NCI-H2227 (cell line): ENCODE results near the gene NUBPL.
A peak's percentile ranks its signal among the peaks of the same experiment; 100 is the strongest.
"Not testable (repeated sequence)": the region's sequence is repeated elsewhere in the genome, so short reads cannot be mapped to it uniquely, and the experiment has no call there.

ENCODE experiments used
- DNase-seq: peaks from one replicate; lab custom pipeline; 2025; ENCODE audit not compliant: unreplicated experiment; lab: John Stamatoyannopoulos, UW

NUBPL gene

DNA sequence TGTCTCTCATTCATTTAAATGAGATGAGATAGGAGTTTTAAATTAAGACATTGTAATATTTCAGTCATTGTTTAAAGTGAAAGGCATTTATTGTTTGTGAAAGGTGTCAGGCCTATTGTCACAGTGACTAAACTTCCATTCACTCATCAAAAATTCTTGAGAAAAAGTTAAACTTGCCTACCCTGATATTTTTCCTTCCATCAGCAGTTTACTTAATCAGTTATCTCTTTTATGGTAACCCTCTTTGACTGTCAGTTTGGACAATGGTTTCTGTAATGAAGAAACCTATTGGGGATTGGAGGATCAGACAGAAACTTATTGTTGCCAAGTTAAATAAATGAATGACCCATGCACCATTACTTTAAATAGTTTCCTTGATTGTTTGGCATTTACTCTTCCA lies 241.6 kb downstream of the NUBPL start:
- no peak for DNase-seq

DNA sequence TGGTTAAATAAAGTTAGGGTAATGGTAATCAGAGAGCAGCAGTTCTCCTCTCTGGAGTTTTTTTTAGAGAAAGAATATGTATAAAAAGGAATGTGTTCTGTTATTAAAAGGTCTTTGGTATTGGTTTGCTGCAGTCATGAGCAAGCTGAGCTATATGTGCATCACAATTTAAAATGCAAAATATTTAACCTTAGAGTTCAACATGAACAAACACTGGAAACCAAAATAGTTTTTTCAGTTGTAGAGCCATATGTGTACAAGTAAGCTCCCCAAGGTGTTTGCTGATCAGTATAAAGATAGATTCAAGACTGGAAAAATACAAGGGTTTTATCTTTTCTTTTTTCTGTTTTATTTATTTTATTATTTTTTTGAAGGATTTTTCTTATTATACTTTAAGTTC lies 245.0 kb downstream of the NUBPL start:
- DNase-seq, result no peak

DNA sequence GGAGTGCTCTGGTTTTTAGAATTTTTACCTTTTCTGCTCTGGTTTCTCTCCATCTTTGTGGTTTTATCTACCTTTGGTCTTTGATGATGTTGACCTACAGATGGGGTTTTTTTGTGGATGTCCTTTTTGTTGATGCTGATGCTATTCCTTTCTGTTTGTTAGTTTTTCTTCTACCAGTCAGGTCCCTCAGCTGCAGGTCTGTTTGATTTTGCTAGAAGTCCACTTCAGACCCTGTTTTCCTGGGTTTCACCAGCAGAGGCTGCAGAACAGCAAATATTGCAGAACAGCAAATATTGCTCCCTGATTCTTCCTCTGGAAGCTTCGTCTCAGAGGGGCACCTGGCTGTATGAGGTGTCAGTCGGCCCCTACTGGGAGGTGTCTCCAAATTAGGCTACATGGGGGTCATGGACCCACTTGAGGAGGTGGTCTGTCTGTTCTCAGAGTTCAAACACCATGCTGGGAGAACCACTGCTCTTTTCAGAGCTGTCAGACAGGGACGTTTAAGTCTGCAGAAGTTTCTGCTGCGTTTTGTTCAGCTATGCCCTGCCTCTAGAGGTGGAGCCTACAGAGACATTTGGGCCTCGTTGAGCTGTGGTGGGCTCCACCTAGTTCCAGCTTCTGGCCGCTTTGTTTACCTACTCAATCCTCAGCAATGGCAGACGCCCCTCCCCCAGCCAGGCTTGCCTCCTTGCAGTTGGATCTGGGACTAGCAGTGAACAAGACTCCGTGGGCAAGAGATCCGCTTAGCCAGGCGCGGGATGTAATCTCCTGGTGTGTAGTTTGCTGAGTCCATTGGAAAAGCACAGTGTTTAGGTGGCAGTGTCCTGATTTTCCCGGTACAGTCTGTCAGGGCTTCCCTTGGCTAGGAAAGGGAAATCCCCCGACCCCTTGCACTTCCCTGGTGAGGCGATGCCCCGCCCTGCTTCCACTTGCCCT lies 250.8 kb downstream of the NUBPL start:
- DNase-seq, result not testable (repeated sequence)

DNA sequence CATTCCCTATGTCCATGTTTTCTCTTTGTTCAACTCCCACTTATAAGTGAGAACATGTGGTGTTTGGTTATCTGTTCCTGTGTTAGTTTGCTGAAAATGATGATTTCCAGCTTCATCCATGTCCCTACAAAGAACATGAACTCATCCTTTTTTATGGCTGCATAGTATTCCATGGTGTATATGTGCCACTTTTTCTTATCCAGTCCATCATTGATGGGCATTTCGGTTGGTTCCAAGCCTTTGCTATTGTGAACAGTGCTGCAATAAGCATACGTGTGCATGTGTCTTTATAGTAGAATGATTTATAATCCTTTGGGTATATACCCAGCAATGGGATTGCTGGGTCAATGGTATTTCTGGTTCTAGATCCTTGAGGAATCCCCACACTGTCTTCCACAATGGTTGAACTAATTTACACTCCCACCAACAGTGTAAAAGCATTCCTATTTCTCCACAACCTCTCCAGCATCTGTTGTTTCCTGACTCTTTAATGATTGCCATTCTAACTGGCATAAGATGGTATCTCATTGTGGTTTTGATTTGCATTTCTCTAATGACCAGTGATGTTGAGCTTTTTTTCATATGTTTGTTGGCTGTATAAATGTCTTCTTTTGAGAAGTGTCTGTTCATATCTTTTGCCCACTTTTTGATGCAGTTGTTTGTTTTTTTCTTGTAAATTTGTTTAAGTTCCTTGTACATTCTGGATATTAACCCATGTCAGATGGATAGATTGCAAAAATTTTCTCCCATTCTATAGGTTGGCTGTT lies 252.7 kb downstream of the NUBPL start:
- not testable (repeated sequence) for DNase-seq

DNA sequence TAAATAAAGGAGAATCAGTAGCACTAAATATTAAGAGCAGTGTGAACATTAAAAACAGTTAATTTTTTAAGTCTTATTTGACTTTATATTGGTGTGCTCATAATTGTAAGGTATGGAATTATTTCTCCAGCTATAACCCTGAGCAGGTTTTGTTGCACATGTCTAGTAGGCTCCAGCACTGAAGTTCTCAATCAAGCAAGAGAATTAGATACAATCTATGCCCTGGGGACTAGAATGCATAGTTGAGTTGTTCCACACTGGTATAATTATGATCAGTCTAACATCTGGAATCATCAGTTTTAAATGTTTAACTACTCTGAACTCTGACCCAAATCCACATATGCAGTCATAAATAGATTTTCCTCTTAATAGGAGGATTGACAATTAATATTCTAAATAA lies 258.1 kb downstream of the NUBPL start:
- no peak for DNase-seq

DNA sequence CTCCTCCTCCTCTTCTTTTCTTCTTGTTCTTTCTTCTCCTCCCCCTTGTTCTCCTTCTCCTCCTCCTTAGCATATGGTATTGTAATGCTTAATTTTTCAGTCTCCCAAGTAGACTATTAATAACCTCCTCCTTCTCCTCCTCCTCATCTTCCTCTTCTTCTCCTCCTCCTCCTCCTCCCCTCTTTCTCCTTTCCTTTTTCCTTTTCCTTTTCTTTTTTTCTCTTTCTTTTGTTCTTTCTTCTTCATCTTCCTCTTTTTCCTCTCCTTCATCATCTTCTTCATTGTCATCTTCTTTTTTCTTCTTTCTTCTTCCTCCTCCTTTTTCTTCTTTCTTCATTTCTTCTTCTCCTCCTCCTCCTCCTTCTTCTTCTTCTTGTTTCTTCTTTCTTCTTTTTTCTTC lies 264.3 kb downstream of the NUBPL start:
- no peak for DNase-seq

DNA sequence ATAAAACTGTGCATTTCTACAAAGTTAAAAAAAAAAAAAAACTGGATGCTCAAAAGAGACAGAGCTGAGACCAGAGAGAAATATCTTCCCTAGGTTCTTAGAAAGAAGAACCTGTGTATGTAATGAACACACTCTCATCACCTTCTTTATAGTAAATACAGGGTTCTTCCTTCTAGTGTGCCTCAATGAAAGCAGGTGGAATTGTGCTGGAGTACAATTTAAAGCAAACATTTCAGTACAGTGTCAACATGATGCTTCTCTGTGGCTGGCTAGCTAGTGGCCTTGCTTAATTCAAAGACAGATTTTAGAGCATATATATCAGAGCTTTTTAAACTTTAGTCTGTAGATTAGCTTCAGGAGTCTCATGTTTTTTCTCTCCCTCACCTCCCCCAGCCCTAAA lies 266.1 kb downstream of the NUBPL start:
- DNase-seq, result no peak

DNA sequence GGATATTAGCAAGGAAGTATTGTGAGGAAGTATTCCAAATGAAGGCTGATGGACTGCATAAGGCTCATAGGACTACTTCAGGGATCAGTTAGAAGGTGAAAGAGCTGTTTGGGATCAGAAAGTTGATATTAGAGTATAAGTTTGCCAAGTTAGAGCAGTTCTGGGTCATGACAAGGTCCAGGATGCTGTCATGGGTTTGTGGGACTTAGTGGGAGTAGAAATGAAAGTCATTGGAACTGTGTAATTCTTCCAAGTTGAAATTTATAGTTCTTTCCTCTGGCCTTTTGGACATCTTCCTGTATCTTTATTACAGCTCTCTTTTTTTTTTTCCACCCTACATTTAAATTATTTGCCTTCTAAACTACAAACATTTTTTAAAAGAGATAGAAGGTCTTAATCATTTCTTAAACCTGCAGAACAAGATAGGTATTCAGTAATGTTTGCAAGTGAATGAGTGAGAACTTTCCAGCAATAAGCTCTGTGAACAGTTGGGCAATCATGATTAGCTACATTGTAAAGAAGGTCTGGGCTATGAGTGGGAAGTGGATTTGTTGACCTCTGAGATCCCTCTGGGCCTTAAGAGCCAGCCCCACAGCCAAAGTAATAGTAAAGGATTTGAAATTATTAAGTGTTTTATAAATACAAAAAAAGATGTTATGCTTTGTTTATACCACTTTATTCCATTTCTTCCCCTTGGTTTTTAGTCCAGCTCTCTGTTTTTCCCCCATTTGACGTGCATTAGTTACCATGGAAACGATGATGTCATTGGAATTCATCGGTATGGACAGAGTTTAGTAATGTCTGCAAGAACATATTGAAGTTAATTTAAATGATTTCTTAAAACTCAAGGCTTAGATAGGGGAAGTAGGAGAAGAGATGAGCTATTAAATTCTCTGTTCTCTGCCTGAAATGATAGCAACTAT lies 268.0 kb downstream of the NUBPL start:
- DNase-seq, result peak; percentile 16

DNA sequence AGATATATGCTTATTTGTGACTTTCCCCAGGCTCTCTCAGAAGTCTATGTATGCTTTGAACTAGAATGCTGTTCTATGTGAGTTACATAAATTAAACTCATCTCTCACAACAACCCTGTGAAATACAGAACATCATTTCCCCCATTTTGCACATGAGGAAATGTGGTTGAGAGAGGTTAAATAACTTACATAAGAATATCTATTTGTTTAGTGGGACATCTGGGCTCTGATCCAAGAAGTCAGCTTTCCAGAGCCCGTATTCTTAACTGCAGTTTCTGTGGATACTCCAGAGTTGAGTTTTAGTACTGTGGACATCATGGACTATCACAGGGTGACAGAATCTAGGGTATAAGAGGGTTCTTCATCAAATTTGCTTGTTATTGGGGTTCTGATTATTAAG lies 273.4 kb downstream of the NUBPL start:
- no peak for DNase-seq

DNA sequence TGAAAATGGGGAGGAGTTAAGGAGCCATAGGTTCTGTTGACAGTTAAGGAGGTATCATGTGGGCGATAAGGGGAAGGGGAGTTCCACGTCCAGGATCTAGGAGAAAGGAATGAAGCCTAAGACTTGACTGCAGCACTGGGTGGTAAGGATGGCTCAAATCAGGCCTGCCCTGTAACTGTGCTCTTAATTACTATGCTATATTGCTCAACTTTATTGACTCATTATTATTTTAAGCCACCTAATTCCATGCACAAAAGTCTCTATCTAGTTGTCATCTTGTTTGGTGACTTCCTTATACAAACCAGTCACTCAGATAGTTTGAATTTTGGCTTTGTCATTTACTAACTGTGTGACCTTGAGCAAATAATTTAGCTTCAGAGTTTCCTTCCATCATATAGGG lies 273.8 kb downstream of the NUBPL start:
- no peak for DNase-seq

DNA sequence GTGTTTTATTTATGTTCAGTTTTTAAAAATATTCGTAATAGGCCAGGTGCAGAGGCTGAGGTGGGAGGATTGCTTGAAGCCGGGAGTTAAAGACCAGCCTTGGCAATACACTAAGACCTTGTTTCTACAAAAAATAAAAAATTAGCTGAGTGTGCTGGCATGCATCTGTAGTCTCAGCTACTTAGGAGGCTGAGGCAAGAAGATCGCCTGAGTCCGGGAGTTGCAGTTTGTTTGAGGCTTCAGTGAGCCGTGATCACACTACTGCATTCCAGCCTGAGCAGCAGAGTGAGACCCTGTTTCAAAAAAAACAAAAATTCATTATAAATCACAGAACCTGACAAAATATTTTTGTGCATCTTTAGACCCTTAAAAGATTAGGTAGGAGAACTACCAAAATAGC lies 275.8 kb downstream of the NUBPL start:
- no peak for DNase-seq

DNA sequence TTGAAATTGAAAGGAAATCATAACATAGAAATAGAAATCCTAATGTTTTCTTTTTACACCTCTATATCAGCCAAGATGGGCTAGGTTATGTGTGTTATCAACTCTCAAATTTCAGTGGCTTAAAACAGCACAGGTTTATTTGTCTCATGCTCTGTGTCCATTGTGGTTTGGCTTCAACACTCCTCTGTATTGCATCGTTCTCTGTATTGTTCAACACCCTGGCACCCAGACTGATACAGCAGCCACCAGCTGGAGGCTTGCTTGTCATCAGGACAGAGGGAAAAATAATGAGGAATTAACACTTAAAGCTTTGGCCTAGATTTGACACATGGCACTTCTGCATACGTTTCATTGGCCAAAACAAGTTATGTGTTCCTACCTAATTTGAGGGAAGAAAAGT lies 281.7 kb downstream of the NUBPL start:
- DNase-seq, result no peak

DNA sequence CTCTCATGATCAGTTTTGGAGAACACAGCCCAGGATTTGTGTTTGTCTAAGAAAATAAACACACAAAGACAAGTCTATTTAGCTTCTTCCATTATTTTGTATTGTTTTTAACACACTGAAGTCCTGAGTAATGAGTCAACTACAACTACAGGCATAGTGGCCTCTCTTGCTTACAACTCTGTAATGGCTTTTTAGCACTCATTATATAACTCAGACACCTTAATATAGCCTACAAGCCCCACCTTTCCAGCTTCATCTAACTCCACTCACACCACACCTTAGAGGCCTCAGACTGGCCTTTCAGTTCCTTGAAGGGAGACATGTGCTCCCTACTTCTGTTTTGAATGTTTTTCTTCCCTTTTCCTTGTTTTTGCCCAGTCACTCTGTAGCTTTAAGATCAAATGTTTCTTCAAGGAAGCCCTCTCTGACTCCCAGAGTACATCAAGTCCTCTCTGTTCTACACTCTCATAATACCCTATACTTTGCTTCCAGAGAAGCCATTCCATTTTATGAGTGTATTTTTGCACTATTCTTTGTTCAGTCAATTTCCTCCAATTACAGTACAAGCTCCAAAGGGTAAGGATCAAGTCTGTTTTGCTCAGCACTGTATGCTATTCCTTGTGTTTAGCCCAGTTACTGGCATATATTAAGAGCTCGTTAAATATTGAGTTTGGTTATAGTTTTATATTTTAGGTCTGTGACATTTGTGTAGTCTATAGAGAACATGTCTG lies 282.3 kb downstream of the NUBPL start:
- DNase-seq, result no peak

DNA sequence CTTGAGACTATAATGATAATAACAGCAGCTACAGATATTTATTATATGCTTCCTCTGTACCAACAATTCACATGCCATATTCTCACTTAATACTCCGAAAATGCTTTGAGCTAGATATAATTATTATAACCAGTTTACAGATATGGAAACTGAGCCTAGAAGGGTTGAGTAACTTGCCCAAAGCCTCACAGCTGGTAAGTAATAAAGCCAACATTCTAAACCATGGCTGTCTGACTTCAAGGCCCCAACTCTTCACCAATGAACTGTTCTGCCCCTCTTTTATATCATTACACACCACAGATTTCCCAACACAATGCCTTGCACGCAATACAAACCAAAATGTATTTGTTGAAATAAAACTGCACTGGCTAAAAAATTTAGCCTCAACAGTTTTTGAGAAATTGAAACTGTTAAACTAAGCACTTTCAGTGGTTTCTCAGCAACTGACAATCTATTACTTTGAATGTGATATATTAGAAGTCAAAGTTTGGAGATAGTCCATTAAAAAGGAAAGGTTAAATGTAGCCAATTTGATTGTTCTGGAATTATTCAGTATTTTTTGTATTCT lies 293.4 kb downstream of the NUBPL start:
- no peak for DNase-seq

DNA sequence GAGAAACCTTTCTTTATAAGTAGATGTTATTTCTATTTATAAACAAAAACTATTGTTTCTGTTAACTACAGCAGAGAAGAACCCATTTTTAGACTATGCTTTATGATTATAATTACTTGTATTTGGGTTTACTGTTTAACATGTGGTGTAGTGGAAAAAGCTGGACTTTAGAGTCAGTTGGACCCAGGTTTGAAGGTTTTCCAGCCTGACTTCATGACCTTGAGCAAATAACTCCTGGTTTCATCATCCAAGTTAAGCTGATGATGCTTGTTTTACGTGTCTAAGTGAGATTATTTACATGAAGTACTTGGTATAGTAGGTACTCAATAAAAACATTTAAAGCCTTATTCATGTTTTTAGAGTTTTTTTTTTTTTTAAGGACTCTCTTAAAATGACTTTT lies 294.1 kb downstream of the NUBPL start:
- DNase-seq, result no peak

DNA sequence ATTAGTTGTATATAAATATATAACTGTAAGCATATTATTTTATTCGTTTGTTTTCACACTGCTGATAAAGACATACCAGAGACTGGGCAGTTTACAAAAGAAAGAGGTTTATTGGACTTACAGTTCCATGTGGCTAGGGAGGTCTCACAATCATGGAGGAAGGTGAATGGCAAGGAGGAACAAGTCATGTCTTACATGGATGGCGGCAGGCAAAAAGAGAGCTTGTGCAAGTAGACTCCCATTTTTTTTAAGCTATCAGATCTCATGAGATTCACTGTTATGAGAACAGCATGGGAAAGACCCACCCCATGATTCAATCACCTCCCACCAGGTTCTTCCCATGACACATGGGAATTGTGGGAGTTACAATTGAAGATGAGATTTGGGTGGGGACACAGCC lies 294.8 kb downstream of the NUBPL start:
- not testable (repeated sequence) for DNase-seq

DNA sequence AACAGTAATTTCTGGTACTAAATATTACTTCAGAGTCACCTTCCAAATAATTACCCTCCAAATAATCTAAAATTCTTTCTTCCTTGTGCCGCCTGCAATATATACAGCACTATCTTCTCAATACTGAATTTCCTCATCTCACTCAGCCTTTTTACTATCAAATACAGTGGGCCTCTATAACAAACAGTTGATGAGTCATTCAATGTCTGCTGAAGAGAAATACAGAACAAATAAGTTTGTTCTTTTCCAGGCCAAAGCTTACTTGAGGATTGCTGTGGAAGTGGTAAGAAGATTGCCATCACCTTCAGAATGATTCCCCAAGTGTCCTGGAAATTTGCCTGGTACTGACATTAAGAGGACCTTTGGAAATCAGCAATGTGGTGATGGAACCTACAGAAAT lies 297.7 kb downstream of the NUBPL start:
- DNase-seq, result no peak

DNA sequence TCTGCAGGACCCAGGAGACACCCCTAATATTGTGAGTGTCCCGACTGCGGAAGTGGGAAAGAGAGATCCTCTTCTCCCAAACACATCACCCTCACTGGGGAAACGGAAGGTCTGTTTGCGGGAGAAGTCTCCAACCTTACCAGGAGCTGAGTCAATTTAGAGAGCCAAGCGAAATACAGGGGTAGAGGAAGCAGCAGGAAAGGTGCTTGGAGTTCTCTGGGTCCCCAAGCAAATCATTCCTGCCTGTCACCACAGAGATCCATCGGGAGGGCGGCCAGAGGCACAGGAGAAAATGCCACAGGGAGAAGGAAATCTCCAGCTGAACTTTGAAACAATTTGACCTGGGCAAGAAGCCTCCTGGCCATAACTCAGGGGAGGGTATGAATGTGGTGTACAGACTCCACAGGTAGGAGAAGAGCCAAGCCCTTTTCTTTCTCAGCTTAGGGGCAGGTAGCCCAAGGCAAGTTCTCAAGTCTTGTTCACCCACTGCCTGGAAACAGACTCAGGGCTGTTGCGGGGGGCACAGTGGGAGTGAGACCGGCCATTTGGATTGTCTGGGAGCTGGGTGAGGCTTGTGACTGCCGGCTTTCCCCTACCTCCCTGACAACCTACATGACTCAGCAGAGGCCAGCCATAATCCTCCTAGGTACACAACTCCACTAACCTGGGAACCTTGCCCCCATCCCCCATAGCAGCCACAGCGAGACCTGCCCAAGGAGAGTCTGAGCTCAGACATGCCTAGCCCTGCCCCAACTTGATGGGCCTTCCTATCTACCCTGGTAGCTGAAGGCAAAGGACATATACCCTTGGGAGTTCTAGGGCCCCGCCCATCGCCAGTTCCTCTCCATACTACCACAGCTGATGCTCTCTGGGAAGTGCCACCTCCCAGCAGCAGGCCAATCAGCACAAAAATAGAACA lies 304.0 kb downstream of the NUBPL start:
- DNase-seq, result no peak

DNA sequence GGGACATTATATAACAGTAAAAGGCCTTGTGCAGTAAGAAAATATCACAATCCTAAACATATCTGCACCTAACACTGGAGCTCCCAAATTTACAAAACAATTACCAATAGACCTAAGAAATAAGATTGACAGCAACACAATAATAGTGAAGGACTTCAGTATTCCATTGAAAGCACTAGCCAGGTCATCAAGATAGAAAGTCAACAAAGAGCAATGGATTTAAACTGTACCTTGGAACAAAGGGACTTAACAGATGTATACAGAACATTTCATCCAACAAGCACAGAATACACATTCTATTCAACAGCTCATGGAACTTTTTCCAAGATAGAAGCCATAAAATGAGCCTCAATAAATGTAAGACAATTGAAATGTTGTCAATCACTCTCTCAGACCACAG lies 306.4 kb downstream of the NUBPL start:
- no peak for DNase-seq
